ENCODE results near the gene MGLL. TPM values are rescaled to one million over a fixed set of nuclear protein-coding genes. Genes with fewer than 3 reads are reported as not detected.

The MGLL gene
- total RNA-seq, 1 donor, result 18.1 TPM

DNA sequence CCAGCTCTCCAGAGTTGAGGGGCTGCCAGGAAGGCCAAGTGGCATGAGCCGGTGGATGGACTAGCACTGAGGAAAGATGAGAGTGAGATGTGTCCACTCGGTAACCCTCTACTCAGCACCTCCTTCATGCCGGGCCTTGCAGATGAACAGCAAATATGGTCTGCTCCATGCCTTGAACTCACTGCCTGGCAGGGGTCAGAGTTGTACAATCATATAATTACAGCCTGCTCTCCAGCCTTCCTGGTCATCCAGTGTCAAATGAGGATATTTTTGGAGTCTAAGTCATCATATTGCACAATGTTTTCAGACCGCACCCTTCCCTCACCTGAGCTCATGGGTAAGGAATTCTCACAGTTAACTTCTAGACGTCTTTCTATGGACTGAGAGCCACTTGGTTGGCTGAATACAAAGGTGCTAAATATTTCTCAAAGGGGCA is 4.9 kb downstream of the MGLL start:
- DNase-seq (ENCODE audit: insufficient read length, low spot score, missing footprints), result peak; percentile 71
- H3K4me1 ChIP-seq (ENCODE audit: insufficient read depth, low read length), result peaks cover 22% of the 10 kb centered on the region
- H3K4me2 ChIP-seq (ENCODE audit: insufficient read depth, low read length), result no peak overlapping the region

DNA sequence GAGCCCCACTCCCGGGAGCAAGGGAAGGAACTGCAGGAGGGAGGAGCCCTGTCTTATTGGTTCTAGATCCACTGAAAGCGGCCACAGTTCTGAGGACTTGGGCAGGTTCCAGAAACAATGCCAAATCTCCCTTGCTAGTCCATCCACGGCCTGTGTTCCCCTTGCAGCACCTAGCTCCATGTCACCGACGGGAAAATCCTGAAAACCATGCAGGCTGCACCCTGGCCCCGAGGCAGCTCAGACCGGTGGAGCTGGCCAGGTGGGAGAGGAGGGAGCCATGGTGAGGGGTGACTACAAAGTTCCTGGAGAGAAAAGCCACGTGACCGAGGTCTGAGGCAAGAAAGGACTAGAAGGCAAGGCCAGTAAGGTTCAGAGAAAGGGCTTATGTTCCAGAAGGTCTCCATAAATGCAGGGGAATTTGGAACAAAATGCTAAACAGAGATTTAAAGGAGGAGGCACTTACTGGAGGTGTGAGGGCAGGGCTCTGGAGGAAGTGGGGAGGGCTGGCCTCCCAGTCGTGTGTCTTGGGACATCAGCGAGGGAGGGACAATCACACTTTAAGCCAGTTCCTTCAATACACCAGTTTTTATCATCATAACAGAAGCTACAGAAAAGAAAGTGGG is 5.4 kb downstream of the MGLL start:
- H3K27me3 ChIP-seq (ENCODE audit: insufficient read depth, low read length), result no peaks in the 10 kb centered on the region
- no peak overlapping the region for H3K4me3 ChIP-seq (ENCODE audit: insufficient read depth, low read length)
- peaks cover 27% of the 10 kb centered on the region for H3K36me3 ChIP-seq (ENCODE audit: insufficient read depth, low read length)
- H4K20me1 ChIP-seq (ENCODE audit: insufficient read depth, low read length), result no peaks in the 10 kb centered on the region
- peaks cover 70% of the 10 kb centered on the region for H3K79me2 ChIP-seq (ENCODE audit: insufficient read depth, low read length)
- peak overlapping the region; percentile 46 for H3K27ac ChIP-seq (ENCODE audit: low read depth, low read length)
- no peak overlapping the region for H3K4me2 ChIP-seq (ENCODE audit: insufficient read depth, low read length)
- no peak overlapping the region for H2AFZ ChIP-seq (ENCODE audit: low read length)
- H3K4me1 ChIP-seq (ENCODE audit: insufficient read depth, low read length), result peaks cover 22% of the 10 kb centered on the region
- peak; percentile 30 for DNase-seq (ENCODE audit: insufficient read length, low spot score, missing footprints)
- TF ChIP-seq, protein P1, sequence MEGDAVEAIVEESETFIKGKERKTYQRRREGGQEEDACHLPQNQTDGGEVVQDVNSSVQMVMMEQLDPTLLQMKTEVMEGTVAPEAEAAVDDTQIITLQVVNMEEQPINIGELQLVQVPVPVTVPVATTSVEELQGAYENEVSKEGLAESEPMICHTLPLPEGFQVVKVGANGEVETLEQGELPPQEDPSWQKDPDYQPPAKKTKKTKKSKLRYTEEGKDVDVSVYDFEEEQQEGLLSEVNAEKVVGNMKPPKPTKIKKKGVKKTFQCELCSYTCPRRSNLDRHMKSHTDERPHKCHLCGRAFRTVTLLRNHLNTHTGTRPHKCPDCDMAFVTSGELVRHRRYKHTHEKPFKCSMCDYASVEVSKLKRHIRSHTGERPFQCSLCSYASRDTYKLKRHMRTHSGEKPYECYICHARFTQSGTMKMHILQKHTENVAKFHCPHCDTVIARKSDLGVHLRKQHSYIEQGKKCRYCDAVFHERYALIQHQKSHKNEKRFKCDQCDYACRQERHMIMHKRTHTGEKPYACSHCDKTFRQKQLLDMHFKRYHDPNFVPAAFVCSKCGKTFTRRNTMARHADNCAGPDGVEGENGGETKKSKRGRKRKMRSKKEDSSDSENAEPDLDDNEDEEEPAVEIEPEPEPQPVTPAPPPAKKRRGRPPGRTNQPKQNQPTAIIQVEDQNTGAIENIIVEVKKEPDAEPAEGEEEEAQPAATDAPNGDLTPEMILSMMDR (IDR thresholded peaks at IDR 0.05; ENCODE audit: extremely low read depth, low read depth, low read length), result no peak
- H3K9me3 ChIP-seq (ENCODE audit: low read depth, low read length), result no peaks in the 10 kb centered on the region

More for the DNA sequence above, 4.9 kb downstream of the MGLL start:
- H3K4me3 ChIP-seq (ENCODE audit: insufficient read depth, low read length), result no peak overlapping the region
- H3K9me3 ChIP-seq (ENCODE audit: low read depth, low read length), result no peaks in the 10 kb centered on the region
- peaks cover 72% of the 10 kb centered on the region for H3K79me2 ChIP-seq (ENCODE audit: insufficient read depth, low read length)
- H4K20me1 ChIP-seq (ENCODE audit: insufficient read depth, low read length), result no peaks in the 10 kb centered on the region
- H3K36me3 ChIP-seq (ENCODE audit: insufficient read depth, low read length), result peaks cover 21% of the 10 kb centered on the region
- no peaks in the 10 kb centered on the region for H3K27me3 ChIP-seq (ENCODE audit: insufficient read depth, low read length)
- H2AFZ ChIP-seq (ENCODE audit: low read length), result no peak overlapping the region
- peak overlapping the region; percentile 46 for H3K27ac ChIP-seq (ENCODE audit: low read depth, low read length)
- TF ChIP-seq, protein P1 (IDR thresholded peaks at IDR 0.05; ENCODE audit: extremely low read depth, low read depth, low read length), result no peak

DNA sequence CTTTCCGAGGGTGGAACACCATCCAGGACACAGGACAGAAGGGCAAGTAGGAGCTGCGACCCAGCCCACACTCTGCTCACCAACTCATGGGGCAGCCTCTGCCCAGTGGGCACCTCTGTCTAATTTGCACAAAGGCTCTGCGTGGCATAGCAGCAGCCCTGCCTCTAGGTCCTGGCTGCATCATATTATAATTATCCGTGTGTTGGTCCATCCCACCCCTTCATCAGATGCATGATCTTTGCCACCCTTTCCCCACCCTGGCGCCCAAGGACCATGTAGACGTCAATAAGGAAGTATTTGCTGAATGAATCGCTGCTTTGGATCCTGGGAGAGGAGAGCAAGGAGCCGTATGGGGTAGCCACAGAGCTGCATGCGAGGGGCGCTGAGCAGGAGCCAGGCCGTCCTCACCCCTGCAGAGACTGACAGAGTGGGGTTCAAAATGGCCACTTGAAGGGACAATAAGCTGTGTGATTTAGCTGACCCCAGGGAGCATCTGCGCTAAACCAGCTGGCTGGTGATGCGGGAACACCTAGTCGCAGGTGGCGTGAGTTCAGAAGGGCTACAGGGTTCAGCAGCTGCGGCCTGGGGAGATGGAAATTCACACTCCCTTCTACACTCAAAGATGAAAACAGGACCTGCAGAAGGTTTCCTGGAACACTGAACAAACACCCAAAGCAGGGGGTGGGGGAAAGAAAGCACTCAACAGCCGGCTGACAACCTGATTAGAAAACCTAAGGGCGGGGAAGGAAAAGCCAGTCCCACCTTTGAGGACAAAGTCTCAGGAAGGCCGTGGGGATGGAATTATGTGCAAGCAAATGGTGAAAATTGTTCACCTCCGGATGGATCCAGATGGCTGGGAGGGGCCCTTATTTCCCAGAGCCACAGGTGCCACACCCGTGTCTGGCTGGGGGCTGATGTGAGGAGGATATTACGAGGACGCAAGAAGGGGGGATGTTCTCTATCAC is 6.4 kb downstream of the MGLL start:
- Histone ChIP-seq H2AFZ (ENCODE audit: low read length) (no peak overlapping the region), H3K27ac (ENCODE audit: low read depth, low read length) (no peak overlapping the region), H4K20me1 (ENCODE audit: insufficient read depth, low read length) (no peaks in the 10 kb centered on the region), H3K36me3 (ENCODE audit: insufficient read depth, low read length) (peaks cover 34% of the 10 kb centered on the region), H3K4me2 (ENCODE audit: insufficient read depth, low read length) (no peak overlapping the region), H3K79me2 (ENCODE audit: insufficient read depth, low read length) (peaks cover 67% of the 10 kb centered on the region), H3K9me3 (ENCODE audit: low read depth, low read length) (peaks cover 1% of the 10 kb centered on the region), H3K27me3 (ENCODE audit: insufficient read depth, low read length) (no peaks in the 10 kb centered on the region), H3K4me3 (ENCODE audit: insufficient read depth, low read length) (no peak overlapping the region), H3K4me1 (ENCODE audit: insufficient read depth, low read length) (peaks cover 13% of the 10 kb centered on the region)
- TF ChIP-seq, protein P1 (IDR thresholded peaks at IDR 0.05; ENCODE audit: extremely low read depth, low read depth, low read length), result no peak
- no peak for DNase-seq (ENCODE audit: insufficient read length, low spot score, missing footprints)

DNA sequence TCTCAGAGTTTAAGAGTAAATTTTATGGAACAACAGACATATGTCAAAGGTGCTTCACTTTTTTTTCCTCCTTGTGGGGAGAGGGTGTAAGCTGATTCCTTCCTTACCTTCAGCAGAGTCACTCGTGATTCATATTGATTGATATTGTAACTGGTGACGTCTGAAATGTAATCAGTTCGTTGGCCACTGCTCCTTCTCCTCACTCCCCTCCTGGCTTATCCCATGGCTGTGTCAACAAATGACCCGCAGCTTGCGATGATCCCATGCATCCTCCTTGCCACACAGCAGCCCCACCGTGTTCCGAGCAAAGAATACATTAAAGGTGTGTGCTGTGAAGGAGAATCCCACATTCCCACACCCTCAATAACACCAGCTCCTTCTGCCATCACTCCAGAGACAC is 7.3 kb downstream of the MGLL start:
- Histone ChIP-seq H3K4me2 (ENCODE audit: insufficient read depth, low read length) (no peak overlapping the region), H3K27ac (ENCODE audit: low read depth, low read length) (no peak overlapping the region), H3K36me3 (ENCODE audit: insufficient read depth, low read length) (peaks cover 39% of the 10 kb centered on the region), H3K4me3 (ENCODE audit: insufficient read depth, low read length) (no peak overlapping the region), H3K4me1 (ENCODE audit: insufficient read depth, low read length) (peaks cover 9% of the 10 kb centered on the region), H3K9me3 (ENCODE audit: low read depth, low read length) (peaks cover 1% of the 10 kb centered on the region), H4K20me1 (ENCODE audit: insufficient read depth, low read length) (no peaks in the 10 kb centered on the region), H3K79me2 (ENCODE audit: insufficient read depth, low read length) (peaks cover 67% of the 10 kb centered on the region), H2AFZ (ENCODE audit: low read length) (no peak overlapping the region), H3K27me3 (ENCODE audit: insufficient read depth, low read length) (no peaks in the 10 kb centered on the region)
- TF ChIP-seq, protein P1 (IDR thresholded peaks at IDR 0.05; ENCODE audit: extremely low read depth, low read depth, low read length), result no peak
- DNase-seq (ENCODE audit: insufficient read length, low spot score, missing footprints), result no peak
